ENCODE measurements around the gene PRND.

PRND gene

DNA sequence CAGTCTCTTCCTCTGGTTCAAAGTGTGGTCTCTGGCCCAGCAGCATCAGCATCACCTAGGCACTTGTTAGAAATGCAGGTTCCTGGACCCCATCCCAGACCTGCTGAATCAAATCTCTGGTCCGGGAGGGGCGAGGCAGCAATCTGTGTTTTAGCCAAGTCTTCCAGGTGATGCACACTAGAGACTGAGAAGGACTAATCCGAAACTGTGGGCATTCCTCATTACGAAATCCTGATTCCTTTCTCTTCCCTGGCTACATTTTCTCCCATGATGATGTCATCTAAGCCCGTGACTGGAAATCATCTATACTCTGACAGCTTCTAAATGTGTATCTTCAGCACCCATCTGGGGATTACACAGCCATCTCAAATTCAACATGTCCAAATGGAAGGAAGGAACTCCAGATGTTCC lies 39.7 kb upstream of the PRND start:
- in situ Hi-C loops (cut with MboI; ENCODE audit: low sequenced_read_pairs, unreplicated experiment): no loop called here
- no peak for DNase-seq (ENCODE audit: low spot score)
- TF ChIP-seq, protein P1, sequence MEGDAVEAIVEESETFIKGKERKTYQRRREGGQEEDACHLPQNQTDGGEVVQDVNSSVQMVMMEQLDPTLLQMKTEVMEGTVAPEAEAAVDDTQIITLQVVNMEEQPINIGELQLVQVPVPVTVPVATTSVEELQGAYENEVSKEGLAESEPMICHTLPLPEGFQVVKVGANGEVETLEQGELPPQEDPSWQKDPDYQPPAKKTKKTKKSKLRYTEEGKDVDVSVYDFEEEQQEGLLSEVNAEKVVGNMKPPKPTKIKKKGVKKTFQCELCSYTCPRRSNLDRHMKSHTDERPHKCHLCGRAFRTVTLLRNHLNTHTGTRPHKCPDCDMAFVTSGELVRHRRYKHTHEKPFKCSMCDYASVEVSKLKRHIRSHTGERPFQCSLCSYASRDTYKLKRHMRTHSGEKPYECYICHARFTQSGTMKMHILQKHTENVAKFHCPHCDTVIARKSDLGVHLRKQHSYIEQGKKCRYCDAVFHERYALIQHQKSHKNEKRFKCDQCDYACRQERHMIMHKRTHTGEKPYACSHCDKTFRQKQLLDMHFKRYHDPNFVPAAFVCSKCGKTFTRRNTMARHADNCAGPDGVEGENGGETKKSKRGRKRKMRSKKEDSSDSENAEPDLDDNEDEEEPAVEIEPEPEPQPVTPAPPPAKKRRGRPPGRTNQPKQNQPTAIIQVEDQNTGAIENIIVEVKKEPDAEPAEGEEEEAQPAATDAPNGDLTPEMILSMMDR (IDR thresholded peaks at IDR 0.05; ENCODE audit: borderline replicate concordance, control extremely low read depth, extremely low read depth, insufficient read depth, missing control alignments): no peak

DNA sequence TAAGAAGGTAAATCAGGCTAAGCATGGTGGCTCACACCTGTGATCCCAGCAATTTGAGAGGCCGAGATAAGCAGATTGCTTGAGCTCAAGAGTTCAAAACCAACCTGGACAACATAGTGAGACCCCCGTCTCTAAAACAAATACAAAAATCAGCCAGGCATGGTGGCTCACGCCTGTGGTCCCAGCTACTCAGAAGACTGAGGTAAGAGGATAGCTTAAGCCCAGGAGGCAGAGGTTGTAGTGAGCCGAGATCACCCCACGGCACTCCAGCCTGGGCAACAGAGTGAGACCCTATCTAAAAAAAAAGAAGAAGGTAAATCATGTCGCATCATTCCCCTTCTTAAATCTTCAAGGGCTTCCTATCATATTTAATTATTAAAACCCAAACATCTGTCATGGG lies 39.0 kb upstream of the PRND start:
- DNase-seq (ENCODE audit: low spot score): no peak
- TF ChIP-seq, protein P1 (IDR thresholded peaks at IDR 0.05; ENCODE audit: borderline replicate concordance, control extremely low read depth, extremely low read depth, insufficient read depth, missing control alignments): no peak
- in situ Hi-C loops (cut with MboI; ENCODE audit: low sequenced_read_pairs, unreplicated experiment): no loop called here

DNA sequence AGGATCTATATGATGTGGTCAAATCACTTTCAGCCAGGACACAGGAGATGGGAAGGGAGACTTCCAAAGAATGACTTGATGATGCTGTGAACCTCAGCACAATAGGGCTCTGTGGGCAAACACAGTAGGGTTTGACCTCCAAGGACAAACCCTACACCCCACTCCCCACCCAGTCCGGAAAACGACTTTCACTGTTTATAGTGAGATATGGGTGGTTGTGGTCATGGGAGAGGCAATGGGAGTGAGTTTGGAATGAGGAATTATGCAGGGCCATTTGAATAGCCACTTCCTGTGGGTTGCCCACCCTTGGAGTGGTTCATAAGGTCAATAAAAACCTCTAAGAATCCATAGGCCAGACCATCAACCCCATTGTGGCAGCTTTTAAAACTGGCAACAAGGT lies 38.4 kb upstream of the PRND start:
- in situ Hi-C loops (cut with MboI; ENCODE audit: low sequenced_read_pairs, unreplicated experiment): no loop called here
- DNase-seq (ENCODE audit: low spot score): no peak
- TF ChIP-seq, protein P1 (IDR thresholded peaks at IDR 0.05; ENCODE audit: borderline replicate concordance, control extremely low read depth, extremely low read depth, insufficient read depth, missing control alignments): no peak

DNA sequence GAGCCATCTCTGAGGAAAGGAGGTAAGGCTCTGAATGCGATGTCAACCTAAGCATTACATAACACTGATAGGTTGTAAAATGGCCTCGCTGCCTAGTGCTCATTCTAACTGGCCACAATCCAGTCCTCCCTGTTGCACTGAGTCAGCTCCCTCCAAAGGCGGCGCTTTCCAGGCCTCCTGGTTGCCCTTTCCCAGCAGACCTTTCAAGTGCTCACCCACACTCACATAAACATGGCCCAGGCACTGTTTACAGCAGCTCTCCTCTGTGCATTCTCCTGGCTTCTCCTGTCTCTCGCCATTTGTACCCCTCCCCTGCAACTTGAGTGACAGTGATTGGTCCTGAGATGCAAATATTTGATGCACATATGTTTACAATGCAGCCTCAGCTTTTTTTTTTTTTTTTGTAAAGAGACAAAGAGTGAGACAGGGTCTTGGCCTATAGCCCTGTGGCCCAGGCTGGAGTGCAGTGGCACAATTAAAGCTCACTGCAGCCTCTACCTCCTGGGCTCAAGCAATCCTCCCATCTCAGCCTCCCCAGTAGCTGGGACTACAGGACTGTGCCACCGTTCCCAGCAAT lies 36.8 kb upstream of the PRND start:
- no peak for DNase-seq (ENCODE audit: low spot score)
- TF ChIP-seq, protein P1 (IDR thresholded peaks at IDR 0.05; ENCODE audit: borderline replicate concordance, control extremely low read depth, extremely low read depth, insufficient read depth, missing control alignments): no peak
- in situ Hi-C loops (cut with MboI; ENCODE audit: low sequenced_read_pairs, unreplicated experiment): no loop called here

DNA sequence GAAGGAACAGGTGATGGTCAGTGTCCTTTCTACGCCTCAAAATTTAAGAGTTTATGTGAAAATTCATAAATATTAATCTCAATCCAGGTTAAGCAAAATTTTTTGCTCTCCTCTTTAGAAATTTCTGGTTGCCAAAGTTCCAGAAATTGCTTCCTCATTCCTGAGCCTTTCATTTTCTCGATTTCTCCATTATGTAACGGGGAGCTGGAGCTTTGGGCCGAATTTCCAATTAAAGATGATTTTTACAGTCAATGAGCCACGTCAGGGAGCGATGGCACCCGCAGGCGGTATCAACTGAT lies 35.8 kb upstream of the PRND start:
- in situ Hi-C loops (cut with MboI; ENCODE audit: low sequenced_read_pairs, unreplicated experiment): no loop called here
- TF ChIP-seq, protein P1 (IDR thresholded peaks at IDR 0.05; ENCODE audit: borderline replicate concordance, control extremely low read depth, extremely low read depth, insufficient read depth, missing control alignments): no peak
- no peak for DNase-seq (ENCODE audit: low spot score)

DNA sequence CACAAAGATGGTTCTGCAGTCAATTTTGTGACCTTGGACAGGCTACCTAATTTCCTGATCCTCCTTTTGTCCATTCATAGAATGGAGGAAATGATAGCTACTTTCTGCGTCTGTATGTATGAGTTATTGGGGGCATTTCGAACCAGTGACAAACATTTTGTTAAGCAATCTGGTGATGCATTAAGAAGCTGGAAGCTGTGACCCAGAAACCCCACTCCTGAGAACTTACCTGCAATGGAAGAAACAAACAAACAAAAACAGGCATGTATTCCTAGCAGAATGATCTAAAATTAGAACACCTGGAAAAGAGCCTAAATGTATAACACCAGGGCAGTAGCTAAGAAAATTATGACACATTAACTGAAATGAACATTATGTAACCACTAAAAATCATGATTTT lies 33.4 kb upstream of the PRND start:
- TF ChIP-seq, protein P1 (IDR thresholded peaks at IDR 0.05; ENCODE audit: borderline replicate concordance, control extremely low read depth, extremely low read depth, insufficient read depth, missing control alignments): no peak
- in situ Hi-C loops (cut with MboI; ENCODE audit: low sequenced_read_pairs, unreplicated experiment): no loop called here
- DNase-seq (ENCODE audit: low spot score): no peak

DNA sequence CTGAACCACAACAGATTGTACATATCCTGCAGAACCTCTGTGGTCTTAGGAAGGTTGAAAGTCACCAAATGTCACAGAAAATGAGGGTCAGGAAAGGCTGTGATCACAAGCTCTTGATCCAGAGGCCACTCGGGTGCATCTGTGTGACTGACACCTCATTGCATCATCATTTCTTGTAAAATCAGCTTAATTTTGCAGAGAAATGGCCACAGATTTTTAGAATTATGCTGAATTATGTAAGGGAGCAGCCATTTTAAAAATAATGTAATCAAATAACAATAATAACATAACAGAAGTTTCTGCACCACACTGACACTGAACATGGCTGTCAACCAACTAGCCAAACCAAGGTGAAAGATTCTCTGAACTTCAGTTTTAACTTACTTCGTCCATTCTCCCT lies 32.5 kb upstream of the PRND start:
- in situ Hi-C loops (cut with MboI; ENCODE audit: low sequenced_read_pairs, unreplicated experiment): no loop called here
- no peak for DNase-seq (ENCODE audit: low spot score)
- TF ChIP-seq, protein P1 (IDR thresholded peaks at IDR 0.05; ENCODE audit: borderline replicate concordance, control extremely low read depth, extremely low read depth, insufficient read depth, missing control alignments): no peak

Data from GM13976 (cell line).